PFSK-1 (cell line): Measurements from ENCODE around the gene CAPN7.

Experiments
- POLR2AphosphoS5 ChIP-seq: IDR thresholded peaks from 2 replicates; pipeline ENCODE4 v1.6.1; 2012; ENCODE audit warnings: low read depth, mild to moderate bottlenecking, control low read depth, low read length, moderate library complexity
- REST ChIP-seq, 2 experiments: IDR thresholded peaks; 2 replicates each; pipeline versions ENCODE4 v1.6.1 to v1.8.0; 2011 to 2012; ENCODE audit warnings: low read depth in 2 of 2, low read length in 2 of 2, control low read depth in 1 of 2, inconsistent platforms in 1 of 2, mild to moderate bottlenecking in 1 of 2, moderate library complexity in 1 of 2; ENCODE audit not compliant: insufficient read depth in 1 of 2

GRCh38 chr3:15291589-15292541 is 85.8 kb downstream of the CAPN7 start:
- no peak for TF ChIP-seq POLR2AphosphoS5
- TF ChIP-seq REST (IDR thresholded peaks at IDR 0.05; ENCODE audit: insufficient read depth in 1 of 2, low read depth in 2 of 2, low read length in 2 of 2) = no peak
